Measurements from ENCODE around the gene CASKIN1. TPM values are rescaled to one million over a fixed set of nuclear protein-coding genes. Genes with fewer than 3 reads are reported as not detected.

CASKIN1 gene
- total and polyA plus RNA-seq, 10 donors = 0.24 to 0.32 (median 0.30) TPM; not detected in 7

DNA sequence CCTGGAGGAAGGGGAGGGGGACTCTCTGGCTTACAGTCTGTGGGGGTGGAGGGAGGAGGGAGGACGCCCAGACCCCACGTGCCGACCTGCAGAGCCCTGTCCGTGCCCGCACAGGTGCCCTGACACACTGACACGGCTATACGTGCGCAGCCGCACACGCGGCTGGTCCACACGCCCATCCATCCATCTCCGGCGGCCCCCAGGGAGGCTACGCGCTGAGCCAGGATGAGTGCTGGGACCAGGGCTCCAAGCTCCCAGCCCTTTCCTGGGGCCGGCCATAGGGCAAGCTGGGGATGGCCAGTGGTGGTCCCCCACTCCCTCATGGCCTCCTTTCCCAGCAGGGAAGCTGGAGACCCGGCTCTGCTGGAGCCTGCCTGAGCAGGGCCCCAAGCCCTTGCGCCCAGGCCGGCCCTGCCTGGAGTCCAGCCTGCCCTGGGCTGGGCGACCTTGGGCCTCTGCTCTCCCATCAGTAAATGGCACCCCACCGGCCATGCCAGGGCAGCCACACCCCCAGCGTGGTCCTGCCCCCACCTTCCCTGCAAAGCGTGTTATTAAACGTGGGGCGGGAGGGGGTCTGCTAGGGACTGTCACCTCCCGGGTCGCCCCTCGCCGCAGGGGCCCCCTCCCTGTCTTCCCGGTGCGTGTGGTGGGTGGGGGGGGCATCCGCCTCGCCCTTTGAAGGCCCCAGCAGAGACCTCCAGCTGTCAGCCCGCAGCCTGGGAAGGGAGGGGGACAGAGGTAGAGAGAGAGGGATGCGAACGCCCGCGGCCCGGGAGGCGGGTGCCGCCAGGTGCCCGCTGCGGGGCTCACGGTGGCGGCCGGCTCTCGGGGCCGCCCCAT, 863 bp downstream of the CASKIN1 start:
- H3K4me3 ChIP-seq = peak overlapping the region in 6 of 8 donors; percentile 5 to 70 (median 41)
- no peaks in the 10 kb centered on the region for H3K36me3 ChIP-seq
- no peak overlapping the region for H3K27ac ChIP-seq
- intact Hi-C loops (cut with DNase I; ENCODE audit: low total_unique reads) = no loop called here
- H3K27me3 ChIP-seq (replicated peaks in 1 of 7) = peaks cover 9 to 67% (median 43%) of the 10 kb centered on the region in 7 donors
- no peaks in the 10 kb centered on the region for H3K9me3 ChIP-seq
- no peak for DNase-seq
- 3 to 5% (median 4%) methylated on average over 5 to 49 of the region's 49 CpGs for WGBS, 5 donors
- H3K4me1 ChIP-seq = peaks cover 9 to 22% (median 17%) of the 10 kb centered on the region in 6 donors
- TF ChIP-seq POLR2AphosphoS5 (IDR thresholded peaks at IDR 0.05) (no peak), POLR2A (IDR thresholded peaks at IDR 0.05) (no peak), CTCF (IDR thresholded peaks at IDR 0.05 in 8 of 11, conservative IDR thresholded peaks at IDR 0.05 in 3 of 11) (no peak)

DNA sequence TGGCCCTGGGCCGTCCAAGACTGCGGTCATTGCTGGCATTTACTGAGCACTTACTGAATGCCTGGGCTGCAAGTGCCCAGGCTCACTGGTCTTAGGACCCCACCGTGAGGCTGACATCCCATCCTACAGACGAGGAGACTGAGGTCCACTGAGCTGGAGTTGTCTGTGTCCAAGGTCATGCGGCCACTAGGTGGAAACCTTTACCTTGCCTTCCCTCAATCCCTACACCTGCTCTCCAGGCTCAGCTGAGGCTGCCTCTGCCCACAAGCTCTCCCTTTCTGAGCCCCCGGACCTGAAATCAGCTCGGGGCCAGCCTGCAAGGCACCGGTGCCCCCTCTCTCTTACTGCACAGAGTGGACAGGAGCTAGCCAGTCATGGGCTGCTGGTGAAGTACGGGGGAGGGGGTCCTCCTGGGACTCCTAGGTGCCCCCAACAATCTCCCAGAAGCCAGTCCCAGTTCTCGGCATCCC, 1.5 kb downstream of the CASKIN1 start:
- intact Hi-C loops (cut with DNase I; ENCODE audit: low total_unique reads) = no loop called here
- peak overlapping the region in 1 of 8 donors; percentile 70 for H3K4me3 ChIP-seq
- no peaks in the 10 kb centered on the region for H3K9me3 ChIP-seq
- 11 to 25% (median 21%) methylated on average over 9 to 10 of the region's 10 CpGs for WGBS, 5 donors
- TF ChIP-seq POLR2AphosphoS5 (IDR thresholded peaks at IDR 0.05) (no peak), POLR2A (IDR thresholded peaks at IDR 0.05) (no peak), CTCF (IDR thresholded peaks at IDR 0.05 in 8 of 11, conservative IDR thresholded peaks at IDR 0.05 in 3 of 11) (peak in 10 of 11 experiments; percentile 22 to 59 (median 50))
- peaks cover 9 to 64% (median 43%) of the 10 kb centered on the region in 7 donors for H3K27me3 ChIP-seq (replicated peaks in 1 of 7)
- H3K27ac ChIP-seq = no peak overlapping the region
- peaks cover 9 to 22% (median 17%) of the 10 kb centered on the region in 6 donors for H3K4me1 ChIP-seq
- no peaks in the 10 kb centered on the region for H3K36me3 ChIP-seq
- DNase-seq = no peak

DNA sequence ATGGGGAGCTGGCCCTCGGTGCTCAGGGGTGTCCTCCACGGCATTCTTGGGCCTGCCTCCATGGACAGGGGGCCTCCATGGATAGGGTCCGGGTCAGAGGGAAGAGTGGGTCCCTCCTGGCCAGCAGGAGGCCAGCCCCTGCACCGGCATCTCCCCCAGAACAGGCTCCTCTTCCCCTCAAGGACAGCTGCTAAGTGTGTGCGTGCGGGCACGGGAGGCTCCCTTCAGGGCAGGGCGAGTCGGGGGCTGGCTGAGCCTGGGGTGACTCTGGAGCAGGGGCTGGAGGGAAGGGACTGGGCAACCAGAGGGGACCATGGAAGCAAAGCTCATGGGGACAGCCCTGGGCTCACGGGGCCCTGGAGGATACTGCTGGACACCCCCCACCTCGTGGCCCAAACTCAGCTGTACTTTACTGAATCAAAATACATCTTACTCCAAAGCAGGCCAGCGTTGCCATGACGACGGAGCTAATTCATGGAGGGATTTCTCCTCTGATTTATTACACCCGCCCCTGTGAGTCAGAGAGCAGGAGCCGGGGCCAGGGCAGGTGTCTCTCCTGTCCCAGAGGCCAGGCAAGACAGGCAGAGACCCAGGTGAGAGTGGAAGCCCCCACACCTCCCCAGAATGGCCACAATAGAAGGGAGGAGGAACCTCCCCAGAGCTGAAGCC, 2.1 kb downstream of the CASKIN1 start:
- Histone ChIP-seq H3K36me3 (no peaks in the 10 kb centered on the region), H3K4me1 (peaks cover 9 to 22% (median 17%) of the 10 kb centered on the region in 6 donors), H3K4me3 (no peak overlapping the region), H3K27me3 (replicated peaks in 1 of 7) (peaks cover 9 to 58% (median 43%) of the 10 kb centered on the region in 7 donors), H3K9me3 (no peaks in the 10 kb centered on the region), H3K27ac (no peak overlapping the region)
- no peak for DNase-seq
- TF ChIP-seq CTCF (IDR thresholded peaks at IDR 0.05 in 8 of 11, conservative IDR thresholded peaks at IDR 0.05 in 3 of 11) (no peak), POLR2AphosphoS5 (IDR thresholded peaks at IDR 0.05) (no peak), POLR2A (IDR thresholded peaks at IDR 0.05) (no peak)
- 47 to 66% (median 60%) methylated on average over 10 to 16 of the region's 16 CpGs for WGBS, 5 donors
- intact Hi-C loops (cut with DNase I; ENCODE audit: low total_unique reads) = no loop called here

DNA sequence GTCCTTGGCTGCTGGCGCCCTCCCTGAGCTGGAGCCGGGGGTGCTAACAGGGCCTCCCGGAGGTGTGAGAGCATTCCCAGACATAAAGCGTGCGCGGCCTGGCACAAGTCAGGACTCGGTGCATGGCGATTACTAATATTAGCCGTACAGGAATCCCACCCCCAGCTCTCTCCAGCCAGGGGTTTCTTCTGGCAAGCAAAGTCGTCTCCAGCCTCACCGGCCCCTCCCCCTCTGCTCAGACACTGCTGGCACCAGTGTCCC, 5.0 kb downstream of the CASKIN1 start:
- Histone ChIP-seq H3K4me1 (peaks cover 9 to 15% (median 14%) of the 10 kb centered on the region in 6 donors), H3K9me3 (no peaks in the 10 kb centered on the region), H3K36me3 (no peaks in the 10 kb centered on the region), H3K4me3 (no peak overlapping the region), H3K27me3 (replicated peaks in 1 of 7) (peaks cover 9 to 31% (median 25%) of the 10 kb centered on the region in 7 donors), H3K27ac (no peak overlapping the region)
- DNase-seq = no peak
- TF ChIP-seq CTCF (IDR thresholded peaks at IDR 0.05 in 8 of 11, conservative IDR thresholded peaks at IDR 0.05 in 3 of 11) (no peak), POLR2AphosphoS5 (IDR thresholded peaks at IDR 0.05) (no peak), POLR2A (IDR thresholded peaks at IDR 0.05) (no peak)
- intact Hi-C loops (cut with DNase I; ENCODE audit: low total_unique reads) = no loop called here
- 84 to 99% (median 90%) methylated on average over 10 to 11 of the region's 11 CpGs for WGBS, 5 donors

Data from spleen (tissue), 11 donors.